H1 (cell line): ENCODE data around the gene DUXB. TPM values are rescaled to one million over a fixed set of nuclear protein-coding genes. Genes with fewer than 3 reads are reported as not detected.

Experiments
- CTCF ChIA-PET: fragments of 300-600 bp; sonication (Branson Sonifier 250); formaldehyde crosslinking; loops from one replicate; lab custom pipeline; 2021; ENCODE audit not compliant: partially characterized antibody; lab: Charles Lee
- POLR2A ChIA-PET: fragments of 300-600 bp; sonication (Branson Sonifier 250); formaldehyde crosslinking; loops from one replicate; lab custom pipeline; 2021; ENCODE audit warnings: inconsistent platforms; ENCODE audit not compliant: partially characterized antibody; lab: Charles Lee
- DNase-seq, 2 experiments: peaks; one replicate each; pipeline versions ENCODE4 v3.0.0 to v3.0.0-alpha.2; 2010 to 2022; ENCODE audit warnings: low spot score in 2 of 2, low read depth in 1 of 2, mixed read lengths in 1 of 2
- FAIRE-seq: peaks from 2 replicates; lab custom pipeline; 2011; peaks lifted over from hg19 to GRCh38; lab: Jason Lieb, UNC
- H2AFZ ChIP-seq: 2 replicates; pipeline ENCODE4 v1.8.1; 2012; ENCODE audit warnings: low read length, inconsistent platforms
- H2AK5ac ChIP-seq: 2 replicates; pipeline ENCODE4 v1.6.1; 2013; ENCODE audit warnings: low read depth, low read length
- H2BK120ac ChIP-seq: replicated peaks from 2 replicates; pipeline ENCODE3; 2013; ENCODE audit warnings: low read depth, low read length, inconsistent platforms
- H2BK12ac ChIP-seq: 2 replicates; pipeline ENCODE4 v1.6.1; 2013; ENCODE audit warnings: low read depth, low read length
- H2BK15ac ChIP-seq: 2 replicates; pipeline ENCODE4 v1.6.1; 2013; ENCODE audit warnings: low read length
- H2BK20ac ChIP-seq: 2 replicates; pipeline ENCODE4 v1.6.1; 2013; ENCODE audit warnings: low read length
- H2BK5ac ChIP-seq: 2 replicates; pipeline ENCODE4 v1.6.1; 2013; ENCODE audit warnings: low read depth, low read length
- H3K14ac ChIP-seq: 2 replicates; pipeline ENCODE4 v1.6.1; 2013; ENCODE audit warnings: inconsistent platforms; ENCODE audit not compliant: insufficient read length
- H3K18ac ChIP-seq: 2 replicates; pipeline ENCODE4 v1.6.1; 2013; ENCODE audit warnings: low read length; ENCODE audit errors: extremely low read depth
- H3K23ac ChIP-seq: 2 replicates; pipeline ENCODE4 v1.6.1; 2013; ENCODE audit warnings: inconsistent platforms; ENCODE audit not compliant: insufficient read length
- H3K23me2 ChIP-seq: 2 replicates; pipeline ENCODE4 v1.6.1; 2013; ENCODE audit warnings: low read depth, low read length
- H3K27ac ChIP-seq: 2 replicates; pipeline ENCODE4 v1.6.1; 2011; ENCODE audit warnings: low read depth, low read length, inconsistent platforms
- H3K27me3 ChIP-seq, 4 experiments: replicated peaks in 1 of 4; 1 replicate in 1 of 4; 2 replicates in 3 of 4; pipeline versions ENCODE4 v1.6.1 to v1.8.1; 2011 to 2013; ENCODE audit warnings: low read length in 3 of 4, mild to moderate bottlenecking in 3 of 4, inconsistent platforms in 2 of 4, mixed read lengths in 2 of 4, moderate library complexity in 1 of 4; ENCODE audit not compliant: control insufficient read depth in 3 of 4, insufficient read depth in 3 of 4; ENCODE audit errors: extremely low read depth in 1 of 4
- H3K36me3 ChIP-seq, 4 experiments: 2 replicates each; pipeline versions ENCODE4 v1.6.1 to v1.8.1; 2011 to 2013; ENCODE audit warnings: mild to moderate bottlenecking in 4 of 4, low read length in 3 of 4, moderate library complexity in 2 of 4, control low read depth in 1 of 4, inconsistent platforms in 1 of 4; ENCODE audit not compliant: insufficient read depth in 4 of 4, control insufficient read depth in 2 of 4
- H3K4ac ChIP-seq: replicated peaks from 2 replicates; pipeline ENCODE3; 2013; ENCODE audit warnings: low read length, low read depth, mixed read lengths, inconsistent platforms; ENCODE audit not compliant: insufficient read length
- H3K4me1 ChIP-seq, 4 experiments: replicated peaks in 1 of 4; 1 replicate in 1 of 4; 2 replicates in 3 of 4; pipeline versions ENCODE4 v1.6.1 to v1.8.1; 2011 to 2013; ENCODE audit warnings: low read length in 3 of 4, inconsistent platforms in 2 of 4, mixed read lengths in 1 of 4; ENCODE audit not compliant: insufficient read depth in 4 of 4, control insufficient read depth in 3 of 4
- H3K4me2 ChIP-seq, 2 experiments: 2 replicates each; pipeline versions ENCODE4 v1.6.1 to v1.8.1; 2011 to 2013; ENCODE audit warnings: low read depth in 2 of 2, low read length in 2 of 2, control low read depth in 1 of 2, inconsistent platforms in 1 of 2, mild to moderate bottlenecking in 1 of 2; ENCODE audit not compliant: insufficient read depth in 1 of 2
- H3K4me3 ChIP-seq, 4 experiments: fragments of 200-600, 300-600 bp in 1 of 4; sonication (generic), shearing (Covaris generic), sonication (Bioruptor Twin) in 1 of 4; 2 replicates each; pipeline versions ENCODE4 v1.5.1 to v1.8.1; 2011 to 2016; ENCODE audit warnings: low read length in 4 of 4, low read depth in 3 of 4, control low read depth in 2 of 4, inconsistent platforms in 2 of 4, mild to moderate bottlenecking in 2 of 4, mixed read lengths in 1 of 4, moderate library complexity in 1 of 4; ENCODE audit not compliant: insufficient read depth in 2 of 4; ENCODE audit errors: extremely low read depth in 1 of 4
- H3K56ac ChIP-seq: replicated peaks from 2 replicates; pipeline ENCODE3; 2013; ENCODE audit warnings: low read depth, mild to moderate bottlenecking, mixed read lengths, low read length, inconsistent platforms; ENCODE audit not compliant: insufficient read length
- H3K79me1 ChIP-seq: 2 replicates; pipeline ENCODE4 v1.6.1; 2013; ENCODE audit warnings: low read depth, low read length, control low read depth
- H3K79me2 ChIP-seq, 2 experiments: 2 replicates each; pipeline versions ENCODE4 v1.6.1 to v1.8.1; 2012 to 2013; ENCODE audit warnings: low read length in 2 of 2, mild to moderate bottlenecking in 2 of 2, inconsistent platforms in 1 of 2; ENCODE audit not compliant: insufficient read depth in 2 of 2, control insufficient read depth in 1 of 2
- H3K9ac ChIP-seq, 4 experiments: replicated peaks in 1 of 4; 1 replicate in 1 of 4; 2 replicates in 3 of 4; pipeline versions ENCODE4 v1.6.1 to v1.8.1; 2011 to 2013; ENCODE audit warnings: low read depth in 3 of 4, low read length in 3 of 4, control low read depth in 2 of 4, mild to moderate bottlenecking in 2 of 4, moderate library complexity in 2 of 4, inconsistent platforms in 1 of 4; ENCODE audit errors: extremely low read depth in 1 of 4
- H3K9me3 ChIP-seq, 2 experiments: 2 replicates each; pipeline versions ENCODE4 v1.6.1 to v1.8.1; 2012 to 2013; ENCODE audit warnings: mild to moderate bottlenecking in 2 of 2, moderate library complexity in 2 of 2, control low read depth in 1 of 2, inconsistent platforms in 1 of 2, low read depth in 1 of 2, low read length in 1 of 2, mixed read lengths in 1 of 2; ENCODE audit not compliant: insufficient read depth in 2 of 2
- H4K20me1 ChIP-seq, 2 experiments: replicated peaks in 1 of 2; 2 replicates each; pipeline versions ENCODE3 to v1.8.1; 2011 to 2013; ENCODE audit warnings: inconsistent platforms in 2 of 2, low read length in 2 of 2, mild to moderate bottlenecking in 1 of 2; ENCODE audit not compliant: insufficient read depth in 2 of 2, control insufficient read depth in 1 of 2
- H4K5ac ChIP-seq: 2 replicates; pipeline ENCODE4 v1.6.1; 2013; ENCODE audit warnings: low read length, low read depth, mixed read lengths, inconsistent platforms; ENCODE audit not compliant: insufficient read length
- H4K8ac ChIP-seq: 2 replicates; pipeline ENCODE4 v1.8.0; 2013; ENCODE audit warnings: mild to moderate bottlenecking, moderate library complexity, low read length, inconsistent platforms; ENCODE audit not compliant: insufficient read depth; ENCODE audit errors: extremely low read depth
- H4K91ac ChIP-seq: replicated peaks from 2 replicates; pipeline ENCODE3; 2013; ENCODE audit warnings: low read length, mixed read lengths, inconsistent platforms; ENCODE audit not compliant: insufficient read length
- ASH2L ChIP-seq: fragments of 200-600, 300-600 bp; sonication (generic); IDR thresholded peaks from one replicate; pipeline ENCODE4 v1.7.1; 2017; ENCODE audit warnings: low read length
- CBX5 ChIP-seq: fragments of 300-800, 300-1000 bp; sonication (generic); IDR thresholded peaks from 2 replicates; pipeline ENCODE4 v1.7.1; 2016; ENCODE audit warnings: antibody characterized with exemption, low read length, low read depth
- CBX8 ChIP-seq: fragments of 300-800, 300-1000 bp; sonication (generic); IDR thresholded peaks from 2 replicates; pipeline ENCODE4 v1.7.1; 2016; ENCODE audit warnings: low read depth, low read length, borderline replicate concordance
- EP300 ChIP-seq, 2 experiments: IDR thresholded peaks; 1 replicate in 1 of 2; 2 replicates in 1 of 2; pipeline ENCODE4 v1.6.1; 2011 to 2012; ENCODE audit warnings: low read depth in 2 of 2, low read length in 2 of 2, mild to moderate bottlenecking in 2 of 2, borderline replicate concordance in 1 of 2, inconsistent platforms in 1 of 2, moderate library complexity in 1 of 2
- KDM1A ChIP-seq: fragments of 200-600, 300-600 bp; sonication (generic); IDR thresholded peaks from 2 replicates; pipeline ENCODE4 v1.7.1; 2016; ENCODE audit warnings: mild to moderate bottlenecking, low read length, borderline replicate concordance
- KDM4A ChIP-seq: IDR thresholded peaks from one replicate; pipeline ENCODE4 v1.7.1; 2012; ENCODE audit warnings: low read depth, mild to moderate bottlenecking, moderate library complexity, low read length, inconsistent platforms; ENCODE audit not compliant: severe bottlenecking
- MAFK ChIP-seq: IDR thresholded peaks from 2 replicates; pipeline ENCODE4 v1.6.1; 2012; ENCODE audit warnings: low read depth, mild to moderate bottlenecking, improper control_type of control experiment, low read length
- NRF1 ChIP-seq: IDR thresholded peaks from 2 replicates; pipeline ENCODE4 v1.6.1; 2011; ENCODE audit warnings: mild to moderate bottlenecking, low read depth, low read length, improper control_type of control experiment
- POLR2A ChIP-seq, 2 experiments: IDR thresholded peaks; 1 replicate in 1 of 2; 2 replicates in 1 of 2; pipeline ENCODE4 v1.6.1; 2011; ENCODE audit warnings: low read depth in 2 of 2, low read length in 2 of 2, mild to moderate bottlenecking in 2 of 2; ENCODE audit errors: control extremely low read depth in 1 of 2
- RNF2 ChIP-seq: fragments of 200-900, 300-1000 bp; sonication (generic); IDR thresholded peaks from 2 replicates; pipeline ENCODE4 v1.7.1; 2016; ENCODE audit warnings: borderline replicate concordance, low read depth, mild to moderate bottlenecking, antibody characterized with exemption, low read length; ENCODE audit not compliant: poor library complexity, severe bottlenecking; ENCODE audit errors: missing control alignments
- SP2 ChIP-seq: IDR thresholded peaks from 2 replicates; pipeline ENCODE4 v1.6.1; 2012; ENCODE audit warnings: mild to moderate bottlenecking, low read length, inconsistent platforms
- SRF ChIP-seq: IDR thresholded peaks from 2 replicates; pipeline ENCODE4 v1.6.1; 2011; ENCODE audit warnings: mild to moderate bottlenecking, low read depth, low read length, moderate library complexity
- TAF1 ChIP-seq: IDR thresholded peaks from 2 replicates; pipeline ENCODE4 v1.6.1; 2011; ENCODE audit warnings: mild to moderate bottlenecking, low read depth, low read length
- TAF7 ChIP-seq: optimal IDR thresholded peaks from 2 replicates; pipeline ENCODE3; 2011; ENCODE audit warnings: low read depth, mild to moderate bottlenecking, inconsistent platforms, low read length, moderate library complexity, borderline replicate concordance
- ZNF274 ChIP-seq: IDR thresholded peaks from 2 replicates; pipeline ENCODE4 v1.7.0; 2012; ENCODE audit warnings: low read length, borderline replicate concordance; ENCODE audit errors: extremely low read depth
- polyA plus RNA-seq, 7 experiments: library from polyadenylated mRNA; depleted of rRNA in 3 of 7; stranded (reverse) in 5 of 7; unstranded in 2 of 7; fragments of >200 nt in 5 of 7; fragments of 200-250 nt in 2 of 7; gene quantifications; 1 replicate in 5 of 7; 2 replicates in 1 of 7; 4 replicates in 1 of 7; pipeline versions ENCODE4 v1.2.1 to v1.2.3, GENCODE V29; 2011 to 2013; ENCODE audit warnings: missing spikeins in 2 of 7, mixed read lengths in 2 of 7
- total RNA-seq: library from RNA; stranded (reverse); fragmentation: NEBNext Ultra II Directional; extraction: Animal tissue kit (Norgen Biotek cat#: 25700); gene quantifications from 2 replicates; pipeline ENCODE4 v1.2.1, GENCODE V29; 2021
- TF ChIP-seq, protein P1 (sequence below): IDR thresholded peaks from 2 replicates; pipeline ENCODE4 v1.6.1; 2011; ENCODE audit warnings: low read depth, mild to moderate bottlenecking, low read length; ENCODE audit not compliant: insufficient read depth

DUXB gene
- total and polyA plus RNA-seq, 2 of the 8 experiments (the other 6 are each of a cell fraction or from before 2014, with no cell fraction given), result not detected

DNA sequence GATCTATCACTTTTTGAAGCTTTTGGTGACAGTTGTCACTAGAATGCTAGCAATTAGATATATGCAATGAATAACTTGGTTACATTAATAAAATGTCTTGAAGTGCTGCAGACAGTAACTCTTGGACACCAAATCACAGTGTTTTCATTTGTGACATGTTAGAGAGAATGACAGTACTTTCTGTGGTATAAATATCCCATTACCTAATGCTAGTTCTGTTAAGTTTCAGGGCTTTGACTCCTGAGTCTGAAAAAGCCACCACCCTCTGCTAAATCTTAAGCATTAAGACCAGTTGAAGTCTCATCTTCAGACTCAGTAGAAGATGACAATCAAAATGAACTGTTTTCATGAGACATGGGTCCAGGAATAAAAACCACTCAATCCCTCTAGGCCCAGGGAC is 13.9 kb downstream of the DUXB start:
- H2BK5ac ChIP-seq, result no peak overlapping the region
- peaks cover 32 to 39% of the 10 kb centered on the region in 2 experiments for H3K9me3 ChIP-seq
- H4K20me1 ChIP-seq, result no peaks in the 10 kb centered on the region
- H3K79me2 ChIP-seq, result no peaks in the 10 kb centered on the region
- no peak for FAIRE-seq
- H2BK20ac ChIP-seq, result no peak overlapping the region
- H3K56ac ChIP-seq, result no peak overlapping the region
- H3K9ac ChIP-seq, result no peak overlapping the region
- H3K79me1 ChIP-seq, result no peaks in the 10 kb centered on the region
- H3K14ac ChIP-seq, result no peak overlapping the region
- POLR2A ChIA-PET, result no interaction called here
- H3K18ac ChIP-seq, result no peak overlapping the region
- H4K8ac ChIP-seq, result no peak overlapping the region
- TF ChIP-seq SRF (no peak), TAF7 (no peak), NRF1 (no peak), MAFK (no peak), SP2 (no peak), EP300 (IDR thresholded peaks at IDR 0.05; ENCODE audit: borderline replicate concordance in 1 of 2, low read depth in 2 of 2, low read length in 2 of 2) (no peak), KDM4A (no peak), TAF1 (no peak), CBX5 (no peak), ZNF274 (no peak), KDM1A (no peak), RNF2 (no peak), CBX8 (no peak), POLR2A (IDR thresholded peaks at IDR 0.05; ENCODE audit: control extremely low read depth in 1 of 2, low read depth in 2 of 2, low read length in 2 of 2) (no peak), ASH2L (no peak)
- TF ChIP-seq, protein P1, sequence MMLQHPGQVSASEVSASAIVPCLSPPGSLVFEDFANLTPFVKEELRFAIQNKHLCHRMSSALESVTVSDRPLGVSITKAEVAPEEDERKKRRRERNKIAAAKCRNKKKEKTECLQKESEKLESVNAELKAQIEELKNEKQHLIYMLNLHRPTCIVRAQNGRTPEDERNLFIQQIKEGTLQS, result no peak
- no peaks in the 10 kb centered on the region for H3K27me3 ChIP-seq
- no peak overlapping the region for H2BK120ac ChIP-seq
- H2AK5ac ChIP-seq, result no peak overlapping the region
- DNase-seq, result no peak
- H2AFZ ChIP-seq, result no peak overlapping the region
- no peak overlapping the region for H4K5ac ChIP-seq
- no peak overlapping the region for H2BK12ac ChIP-seq
- no peak overlapping the region for H3K4ac ChIP-seq
- H2BK15ac ChIP-seq, result no peak overlapping the region
- H3K4me3 ChIP-seq, result no peak overlapping the region
- H3K4me2 ChIP-seq, result no peak overlapping the region
- peaks cover 2% of the 10 kb centered on the region; the same call in 1 of the 2 replicates for H3K23me2 ChIP-seq
- no peak overlapping the region for H3K23ac ChIP-seq
- H3K27ac ChIP-seq, result no peak overlapping the region
- H3K36me3 ChIP-seq, result no peaks in the 10 kb centered on the region
- no peak overlapping the region for H4K91ac ChIP-seq
- CTCF ChIA-PET, result no interaction called here
- H3K4me1 ChIP-seq, result no peaks in the 10 kb centered on the region
